Esophagus squamous epithelium (tissue), 4 donors: ENCODE measurements around the gene SLC7A8.

Experiments
- POLR2A ChIP-seq, 4 donors: fragments of 450-650 bp; IDR thresholded peaks; one replicate each; pipeline ENCODE4 v1.6.1; 2017; ENCODE audit warnings: antibody characterized with exemption in 4 of 4, mild to moderate bottlenecking in 4 of 4, moderate library complexity in 3 of 4
- TF ChIP-seq, protein P1 (sequence below), 6 experiments: fragments of 450-650 bp in 4 of 6; fragments of 200-600 bp in 2 of 6; sonication (generic) in 2 of 6; IDR thresholded peaks; one replicate each; pipeline ENCODE4 v1.5.1; 2016 to 2019; ENCODE audit warnings: antibody characterized with exemption in 6 of 6, mild to moderate bottlenecking in 4 of 6, moderate library complexity in 4 of 6

DNA sequence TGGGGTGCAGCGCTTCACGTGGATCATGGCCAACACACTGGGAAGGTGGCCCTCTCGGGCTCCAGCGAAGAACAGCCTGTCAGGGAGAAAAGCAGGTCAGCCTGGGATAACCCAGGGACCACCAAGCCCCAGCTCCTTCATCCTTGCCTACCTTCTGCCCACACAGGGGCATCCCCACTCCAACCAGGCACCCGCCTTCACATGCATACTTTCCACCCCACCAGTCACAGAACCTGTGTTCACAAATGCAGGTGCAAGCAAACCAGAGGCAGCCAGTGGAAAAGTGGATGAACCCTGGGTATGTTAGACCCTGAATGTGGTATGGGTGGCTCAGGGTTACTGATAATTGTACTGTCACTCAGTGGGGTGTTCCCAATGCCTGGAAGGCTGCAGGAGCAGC, 52.0 kb downstream of the SLC7A8 start:
- TF ChIP-seq, protein P1, sequence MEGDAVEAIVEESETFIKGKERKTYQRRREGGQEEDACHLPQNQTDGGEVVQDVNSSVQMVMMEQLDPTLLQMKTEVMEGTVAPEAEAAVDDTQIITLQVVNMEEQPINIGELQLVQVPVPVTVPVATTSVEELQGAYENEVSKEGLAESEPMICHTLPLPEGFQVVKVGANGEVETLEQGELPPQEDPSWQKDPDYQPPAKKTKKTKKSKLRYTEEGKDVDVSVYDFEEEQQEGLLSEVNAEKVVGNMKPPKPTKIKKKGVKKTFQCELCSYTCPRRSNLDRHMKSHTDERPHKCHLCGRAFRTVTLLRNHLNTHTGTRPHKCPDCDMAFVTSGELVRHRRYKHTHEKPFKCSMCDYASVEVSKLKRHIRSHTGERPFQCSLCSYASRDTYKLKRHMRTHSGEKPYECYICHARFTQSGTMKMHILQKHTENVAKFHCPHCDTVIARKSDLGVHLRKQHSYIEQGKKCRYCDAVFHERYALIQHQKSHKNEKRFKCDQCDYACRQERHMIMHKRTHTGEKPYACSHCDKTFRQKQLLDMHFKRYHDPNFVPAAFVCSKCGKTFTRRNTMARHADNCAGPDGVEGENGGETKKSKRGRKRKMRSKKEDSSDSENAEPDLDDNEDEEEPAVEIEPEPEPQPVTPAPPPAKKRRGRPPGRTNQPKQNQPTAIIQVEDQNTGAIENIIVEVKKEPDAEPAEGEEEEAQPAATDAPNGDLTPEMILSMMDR (IDR thresholded peaks at IDR 0.05), result no peak
- no peak for TF ChIP-seq POLR2A (IDR thresholded peaks at IDR 0.05)
